Suprapubic skin (tissue), 4 donors: ENCODE results near the gene SMG7.

ENCODE experiments used
- CTCF ChIP-seq, 2 donors: fragments of 200-600 bp in 1 of 2; fragments of 450-650 bp in 1 of 2; sonication (generic) in 1 of 2; IDR thresholded peaks; one replicate each; pipeline ENCODE4 v1.5.1; 2016 to 2019; ENCODE audit warnings: antibody characterized with exemption in 2 of 2, mild to moderate bottlenecking in 1 of 2, moderate library complexity in 1 of 2
- EP300 ChIP-seq: sonication (generic); formaldehyde crosslinking; IDR thresholded peaks from one replicate; pipeline ENCODE4 v1.6.1; 2017; ENCODE audit warnings: antibody characterized with exemption
- POLR2A ChIP-seq, 2 donors: fragments of 450-650 bp; IDR thresholded peaks; one replicate each; pipeline ENCODE4 v1.6.1; 2017; ENCODE audit warnings: antibody characterized with exemption in 2 of 2, mild to moderate bottlenecking in 2 of 2, moderate library complexity in 2 of 2
- POLR2AphosphoS5 ChIP-seq, 3 donors: sonication (generic); formaldehyde crosslinking; IDR thresholded peaks; one replicate each; pipeline ENCODE4 v1.6.1; 2017; ENCODE audit warnings: antibody characterized with exemption in 3 of 3

- TF ChIP-seq CTCF (IDR thresholded peaks at IDR 0.05): no peak
- TF ChIP-seq EP300: no peak
- TF ChIP-seq POLR2A (IDR thresholded peaks at IDR 0.05): no peak
- no peak for TF ChIP-seq POLR2AphosphoS5 (IDR thresholded peaks at IDR 0.05)
These were observed 8.7 kb upstream of the SMG7 start for GRCh38 chr1:183463566-183463965.
